Stimulated activated naive CD4-positive, alpha-beta T cell (primary cell): ENCODE data around the gene TENM3.

Source experiments
- DNase-seq, 6 experiments: peaks; one replicate each; lab custom pipeline; 2025; lab: John Stamatoyannopoulos, UW

The TENM3 gene

GRCh38 chr4:182288534-182288933 is 45.3 kb downstream of the TENM3 start:
- no peak for DNase-seq

- no peak for DNase-seq
Observed at GRCh38 chr4:182289809-182290208, 46.6 kb downstream of the TENM3 start.

GRCh38 chr4:182291175-182291574 is 48.0 kb downstream of the TENM3 start:
- no peak for DNase-seq

- DNase-seq: no peak
Observed at GRCh38 chr4:182291597-182292270, 48.5 kb downstream of the TENM3 start.

- no peak for DNase-seq
Observed at GRCh38 chr4:182292612-182293011, 49.4 kb downstream of the TENM3 start.

GRCh38 chr4:182293691-182294255 is 50.6 kb downstream of the TENM3 start:
- no peak for DNase-seq

- no peak for DNase-seq
Observed at GRCh38 chr4:182294451-182294850, 51.2 kb downstream of the TENM3 start.

- no peak for DNase-seq
Observed at GRCh38 chr4:182297659-182298058, 54.5 kb downstream of the TENM3 start.

GRCh38 chr4:182301736-182302135 is 58.5 kb downstream of the TENM3 start:
- no peak for DNase-seq

GRCh38 chr4:182303847-182304246 is 60.6 kb downstream of the TENM3 start:
- DNase-seq: no peak

- DNase-seq: no peak
Observed at GRCh38 chr4:182306792-182307507, 63.7 kb downstream of the TENM3 start.

GRCh38 chr4:182307746-182308145 is 64.5 kb downstream of the TENM3 start:
- no peak for DNase-seq

GRCh38 chr4:182309877-182310276 is 66.7 kb downstream of the TENM3 start:
- DNase-seq: no peak

- DNase-seq: no peak
Observed at GRCh38 chr4:182310316-182310715, 67.1 kb downstream of the TENM3 start.

- no peak for DNase-seq
Observed at GRCh38 chr4:182310962-182311361, 67.8 kb downstream of the TENM3 start.

- no peak for DNase-seq
Observed at GRCh38 chr4:182314537-182314936, 71.3 kb downstream of the TENM3 start.

GRCh38 chr4:182318256-182318655 is 75.1 kb downstream of the TENM3 start:
- DNase-seq: no peak

- DNase-seq: no peak
Observed at GRCh38 chr4:182320092-182320491, 76.9 kb downstream of the TENM3 start.

GRCh38 chr4:182320580-182320979 is 77.4 kb downstream of the TENM3 start:
- DNase-seq: no peak

GRCh38 chr4:182324282-182324681 is 81.1 kb downstream of the TENM3 start:
- DNase-seq: no peak

- no peak for DNase-seq
Observed at GRCh38 chr4:182325397-182325796, 82.2 kb downstream of the TENM3 start.

- DNase-seq: no peak
Observed at GRCh38 chr4:182325848-182326255, 82.7 kb downstream of the TENM3 start.

GRCh38 chr4:182328505-182328904 is 85.3 kb downstream of the TENM3 start:
- no peak for DNase-seq
